Measurements from ENCODE around the gene CFAP68.

The CFAP68 gene

GRCh38 chr11:111933872-111934271 is 54.5 kb downstream of the CFAP68 start:
- TF ChIP-seq, protein P1, sequence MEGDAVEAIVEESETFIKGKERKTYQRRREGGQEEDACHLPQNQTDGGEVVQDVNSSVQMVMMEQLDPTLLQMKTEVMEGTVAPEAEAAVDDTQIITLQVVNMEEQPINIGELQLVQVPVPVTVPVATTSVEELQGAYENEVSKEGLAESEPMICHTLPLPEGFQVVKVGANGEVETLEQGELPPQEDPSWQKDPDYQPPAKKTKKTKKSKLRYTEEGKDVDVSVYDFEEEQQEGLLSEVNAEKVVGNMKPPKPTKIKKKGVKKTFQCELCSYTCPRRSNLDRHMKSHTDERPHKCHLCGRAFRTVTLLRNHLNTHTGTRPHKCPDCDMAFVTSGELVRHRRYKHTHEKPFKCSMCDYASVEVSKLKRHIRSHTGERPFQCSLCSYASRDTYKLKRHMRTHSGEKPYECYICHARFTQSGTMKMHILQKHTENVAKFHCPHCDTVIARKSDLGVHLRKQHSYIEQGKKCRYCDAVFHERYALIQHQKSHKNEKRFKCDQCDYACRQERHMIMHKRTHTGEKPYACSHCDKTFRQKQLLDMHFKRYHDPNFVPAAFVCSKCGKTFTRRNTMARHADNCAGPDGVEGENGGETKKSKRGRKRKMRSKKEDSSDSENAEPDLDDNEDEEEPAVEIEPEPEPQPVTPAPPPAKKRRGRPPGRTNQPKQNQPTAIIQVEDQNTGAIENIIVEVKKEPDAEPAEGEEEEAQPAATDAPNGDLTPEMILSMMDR (IDR thresholded peaks at IDR 0.05; ENCODE audit: borderline replicate concordance, insufficient read depth, low read depth, low read length): no peak
- H3K4me3 ChIP-seq (ENCODE audit: low read depth, low read length): no peak overlapping the region

- TF ChIP-seq, protein P1 (IDR thresholded peaks at IDR 0.05; ENCODE audit: borderline replicate concordance, insufficient read depth, low read depth, low read length): no peak
Observed at GRCh38 chr11:111934306-111934705, 55.0 kb downstream of the CFAP68 start.

More at GRCh38 chr11:111934306-111934705, 55.0 kb downstream of the CFAP68 start:
- no peak overlapping the region for H3K4me3 ChIP-seq (ENCODE audit: low read depth, low read length)

Measured in GM12875 (cell line).